HTERT RPE-1 (cell line): ENCODE data around the gene BRCA1.
"Not testable (repeated sequence)": the region's sequence is repeated elsewhere in the genome, so short reads cannot be mapped to it uniquely, and the experiment has no call there.

Experiments used
- in situ Hi-C: fragments of 300-500 bp; cut with MboI; formaldehyde crosslinking; loops from 4 replicates; pipeline ENCODE4 v1.14.3; 2020; ENCODE audit warnings: low sequenced_read_pairs

BRCA1 gene

DNA sequence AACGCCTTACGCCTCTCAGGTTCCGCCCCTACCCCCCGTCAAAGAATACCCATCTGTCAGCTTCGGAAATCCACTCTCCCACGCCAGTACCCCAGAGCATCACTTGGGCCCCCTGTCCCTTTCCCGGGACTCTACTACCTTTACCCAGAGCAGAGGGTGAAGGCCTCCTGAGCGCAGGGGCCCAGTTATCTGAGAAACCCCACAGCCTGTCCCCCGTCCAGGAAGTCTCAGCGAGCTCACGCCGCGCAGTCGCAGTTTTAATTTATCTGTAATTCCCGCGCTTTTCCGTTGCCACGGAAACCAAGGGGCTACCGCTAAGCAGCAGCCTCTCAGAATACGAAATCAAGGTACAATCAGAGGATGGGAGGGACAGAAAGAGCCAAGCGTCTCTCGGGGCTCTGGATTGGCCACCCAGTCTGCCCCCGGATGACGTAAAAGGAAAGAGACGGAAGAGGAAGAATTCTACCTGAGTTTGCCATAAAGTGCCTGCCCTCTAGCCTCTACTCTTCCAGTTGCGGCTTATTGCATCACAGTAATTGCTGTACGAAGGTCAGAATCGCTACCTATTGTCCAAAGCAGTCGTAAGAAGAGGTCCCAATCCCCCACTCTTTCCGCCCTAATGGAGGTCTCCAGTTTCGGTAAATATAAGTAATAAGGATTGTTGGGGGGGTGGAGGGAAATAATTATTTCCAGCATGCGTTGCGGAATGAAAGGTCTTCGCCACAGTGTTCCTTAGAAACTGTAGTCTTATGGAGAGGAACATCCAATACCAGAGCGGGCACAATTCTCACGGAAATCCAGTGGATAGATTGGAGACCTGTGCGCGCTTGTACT lies at the start of gene BRCA1:
BRCA1 (minus strand) TSS at position 232 of the 834 bp plus-strand sequence. CDS start 1,268 bp downstream, outside the sequence.
- in situ Hi-C loops: no loop called here

DNA sequence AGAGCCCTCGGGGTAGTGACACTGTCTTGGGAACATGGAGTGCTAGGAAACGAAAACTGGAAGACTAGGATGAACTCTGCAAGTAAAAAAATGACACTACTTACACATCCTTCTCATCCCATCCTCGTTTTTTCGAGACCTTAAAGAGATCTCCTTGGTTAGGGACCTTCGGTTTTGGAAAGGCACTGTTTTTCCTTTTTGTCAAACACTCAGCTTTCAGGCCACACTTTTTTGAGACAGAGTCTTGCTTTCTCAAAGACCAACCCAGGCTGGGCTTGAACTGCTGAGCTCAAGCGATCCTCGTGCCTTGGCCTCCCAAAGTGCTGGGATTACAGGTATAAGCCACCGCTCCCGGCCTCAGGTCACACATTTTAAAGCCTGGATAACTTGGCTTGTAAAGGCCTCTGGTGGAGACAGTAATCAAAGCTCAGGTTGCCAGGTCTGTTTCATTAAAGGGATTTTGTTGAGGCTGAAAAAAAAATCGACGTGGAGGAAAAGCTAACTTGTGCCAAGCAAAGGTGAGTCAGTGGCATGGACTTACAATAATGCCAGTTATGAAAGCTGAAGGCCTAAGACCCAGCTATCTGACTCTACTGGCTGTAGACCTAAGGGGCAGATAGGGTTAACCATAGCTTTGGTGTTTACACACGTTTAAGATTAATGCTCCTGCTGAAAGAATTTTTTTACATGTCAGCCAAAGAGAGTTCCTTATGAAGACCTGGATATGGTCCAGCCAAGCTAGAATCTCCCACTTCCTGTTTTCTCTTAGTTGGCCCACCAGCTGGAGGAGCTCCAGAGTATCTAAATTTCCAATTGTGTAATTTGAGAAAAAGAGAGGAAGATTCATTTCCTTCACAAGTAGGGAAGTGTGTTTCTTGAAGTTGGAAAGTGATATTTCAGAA lies 46.7 kb upstream of the BRCA1 start:
- in situ Hi-C loops: no loop called here

DNA sequence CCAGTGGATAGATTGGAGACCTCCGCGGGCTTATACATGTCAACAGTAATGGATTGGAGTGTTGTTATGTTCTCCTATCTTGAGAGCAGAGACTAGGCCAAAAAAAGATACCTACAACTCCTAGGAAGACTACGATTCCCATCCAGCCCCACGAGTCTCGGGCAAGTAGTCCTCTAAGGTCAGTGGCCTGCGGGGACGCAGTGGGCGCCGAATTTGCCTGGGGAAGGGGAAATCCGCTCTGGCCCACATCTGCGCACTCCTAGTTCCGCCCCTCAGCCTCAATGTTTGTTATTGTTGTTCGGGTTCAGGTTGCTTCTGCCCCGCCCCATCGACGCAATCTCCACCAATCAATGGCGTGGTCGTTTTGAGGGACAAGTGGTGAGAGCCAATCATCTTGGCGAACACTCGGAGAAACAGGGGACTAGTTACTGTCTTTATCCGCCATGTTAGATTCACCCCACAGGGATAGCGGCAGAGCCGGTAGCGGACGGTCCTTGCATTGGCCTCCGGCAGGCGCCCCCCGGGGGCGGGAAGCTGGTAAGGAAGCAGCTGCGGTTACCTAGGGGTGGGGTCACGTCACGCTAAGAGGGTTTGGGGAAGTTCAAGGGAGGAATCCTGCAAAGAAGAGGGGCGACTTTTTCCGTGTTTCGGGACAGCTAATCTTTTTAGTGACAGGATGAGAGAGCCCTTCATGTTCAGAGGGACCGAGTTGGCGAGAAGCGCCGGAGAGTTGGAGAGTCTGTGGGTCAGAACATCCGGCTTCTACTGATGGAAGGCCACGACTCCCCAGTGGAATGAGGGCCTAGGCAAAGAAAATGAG lies 45.8 kb upstream of the BRCA1 start, which contains the start of gene NBR1:
NBR1 (plus strand) TSS at position 449 of the 820 bp plus-strand sequence. CDS start 4,586 bp downstream, outside the sequence.
- in situ Hi-C loops: no loop called here

DNA sequence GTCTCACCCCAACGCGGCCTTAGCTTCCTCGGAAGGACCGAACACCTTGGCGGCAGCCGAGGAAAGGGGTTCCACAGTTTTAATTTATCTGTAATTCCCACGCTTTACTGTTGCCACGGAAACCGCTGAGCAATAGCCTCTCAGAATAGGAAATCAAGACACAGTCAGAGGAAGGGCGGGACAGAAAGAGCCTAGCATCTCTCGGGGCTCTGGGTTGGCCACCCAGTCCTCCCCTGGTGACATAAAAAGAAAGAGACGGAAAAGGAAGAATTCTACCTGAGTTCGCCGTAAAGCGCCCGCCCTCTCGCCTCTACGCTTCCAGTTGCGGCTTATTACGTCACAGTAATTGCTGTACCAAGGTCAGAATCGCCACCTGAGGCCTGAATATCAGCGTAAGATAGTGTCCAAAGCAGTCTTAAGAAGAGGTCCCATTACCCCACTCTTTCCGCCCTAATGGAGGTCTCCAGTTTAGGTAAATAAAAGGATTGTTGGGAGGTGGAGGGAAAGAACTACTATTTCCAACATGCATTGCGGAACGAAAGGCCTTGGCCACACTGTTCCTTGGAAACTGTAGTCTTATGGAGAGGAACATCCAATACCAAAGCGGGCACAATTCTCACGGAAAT lies 45.1 kb upstream of the BRCA1 start:
- in situ Hi-C loops: no loop called here

DNA sequence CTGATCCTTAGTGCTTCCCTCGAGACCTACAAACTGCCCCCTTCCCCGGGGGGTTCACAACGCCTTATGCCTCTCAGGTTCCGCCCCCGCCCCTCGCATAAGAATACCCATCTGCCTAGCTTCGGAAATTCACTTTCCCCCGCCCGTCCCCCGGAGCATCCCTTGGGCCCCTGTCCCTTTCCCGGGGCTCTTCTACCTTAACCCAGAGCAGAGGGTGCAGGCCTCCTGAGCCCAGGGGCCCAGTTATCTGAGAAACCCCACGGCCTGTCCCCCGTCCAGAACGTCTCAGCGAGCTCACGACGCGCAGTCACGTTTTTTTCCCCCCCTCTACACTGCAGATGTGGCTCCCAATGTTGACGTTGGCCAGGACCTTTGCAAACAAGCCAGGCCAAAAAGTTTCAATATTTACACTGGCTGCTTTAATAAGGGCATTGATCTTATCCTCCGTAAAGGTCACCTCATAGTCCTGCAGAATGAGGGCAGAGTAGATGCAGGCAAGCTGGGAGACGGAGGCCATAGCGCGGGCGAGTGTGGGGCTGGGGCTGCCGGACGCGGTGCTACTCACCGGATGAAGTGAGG lies 44.5 kb upstream of the BRCA1 start:
- in situ Hi-C loops: no loop called here

GRCh38 chr17:43165971-43166370 lies 40.8 kb upstream of the BRCA1 start:
- in situ Hi-C loops: not testable (repeated sequence)

DNA sequence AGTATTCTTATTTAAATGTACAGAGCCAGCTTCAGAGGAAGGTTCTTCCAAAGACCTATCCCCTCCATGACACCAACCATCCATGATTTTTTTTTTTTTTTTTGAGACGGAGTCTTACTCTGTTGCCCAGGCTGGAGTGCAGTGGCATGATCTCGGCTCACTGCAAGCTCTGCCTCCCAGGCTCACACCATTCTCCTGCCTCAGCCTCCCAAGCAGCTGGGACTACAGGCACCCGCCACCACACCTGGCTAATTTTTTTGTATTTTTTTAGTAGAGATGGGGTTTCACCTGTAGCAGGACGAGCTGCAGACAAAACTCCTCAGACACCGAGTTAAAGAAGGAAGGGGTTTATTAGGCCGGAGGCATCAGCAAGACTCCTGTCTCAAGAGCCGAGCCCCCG lies 34.8 kb upstream of the BRCA1 start:
- in situ Hi-C loops: not testable (repeated sequence)

DNA sequence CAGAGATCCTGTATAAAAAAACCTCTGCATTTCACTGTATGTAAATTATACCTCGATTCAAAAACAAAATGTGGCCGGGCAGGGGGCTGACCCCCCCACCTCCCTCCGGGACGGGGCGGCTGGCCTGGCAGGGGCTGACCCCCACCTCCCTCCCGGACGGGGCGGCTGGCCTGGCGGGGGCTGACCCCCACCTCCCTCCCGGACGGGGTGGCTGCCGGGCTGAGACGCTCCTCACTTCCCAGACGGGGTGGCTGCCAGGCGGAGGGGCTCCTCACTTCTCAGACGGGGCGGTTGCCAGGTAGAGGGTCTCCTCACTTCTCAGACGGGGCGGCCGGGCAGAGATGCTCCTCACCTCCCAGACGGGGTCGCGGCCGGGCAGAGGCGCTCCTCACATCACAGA lies 34.1 kb upstream of the BRCA1 start:
- in situ Hi-C loops: not testable (repeated sequence)

- in situ Hi-C loops: no loop called here
Measured at GRCh38 chr17:43155666-43156065, 30.5 kb upstream of the BRCA1 start.

DNA sequence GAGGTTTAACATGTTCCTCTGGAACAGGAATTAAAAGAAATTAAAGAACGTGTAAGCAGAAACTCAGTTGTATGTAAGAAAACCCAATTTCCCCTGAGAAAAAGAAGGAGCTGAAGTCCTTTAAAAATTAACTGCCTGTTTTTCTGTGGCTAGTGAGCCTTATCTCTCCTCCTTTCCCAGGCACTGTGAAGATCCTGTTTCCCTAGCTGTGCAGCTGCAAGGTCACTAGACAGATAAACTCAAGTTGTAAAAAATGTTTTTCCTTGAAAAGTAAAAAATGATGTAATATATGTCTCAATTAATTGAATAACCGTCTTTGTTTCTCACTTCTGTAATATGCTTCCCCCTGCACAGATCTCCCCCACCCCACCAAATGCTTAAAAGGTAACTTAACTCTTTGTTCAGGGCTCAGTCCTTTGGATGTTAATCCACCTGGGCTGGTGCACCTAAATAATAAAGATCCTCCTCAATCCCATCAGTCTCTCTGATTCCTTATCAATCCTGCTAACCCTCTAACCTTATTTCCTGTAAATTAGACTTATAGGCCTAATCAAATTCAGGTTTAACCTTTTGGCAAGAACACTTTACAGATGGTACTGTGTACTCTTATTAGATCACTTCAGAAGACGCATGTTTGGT lies 28.2 kb upstream of the BRCA1 start:
- in situ Hi-C loops: not testable (repeated sequence)

GRCh38 chr17:43151880-43152456 lies 26.8 kb upstream of the BRCA1 start:
- in situ Hi-C loops: no loop called here

DNA sequence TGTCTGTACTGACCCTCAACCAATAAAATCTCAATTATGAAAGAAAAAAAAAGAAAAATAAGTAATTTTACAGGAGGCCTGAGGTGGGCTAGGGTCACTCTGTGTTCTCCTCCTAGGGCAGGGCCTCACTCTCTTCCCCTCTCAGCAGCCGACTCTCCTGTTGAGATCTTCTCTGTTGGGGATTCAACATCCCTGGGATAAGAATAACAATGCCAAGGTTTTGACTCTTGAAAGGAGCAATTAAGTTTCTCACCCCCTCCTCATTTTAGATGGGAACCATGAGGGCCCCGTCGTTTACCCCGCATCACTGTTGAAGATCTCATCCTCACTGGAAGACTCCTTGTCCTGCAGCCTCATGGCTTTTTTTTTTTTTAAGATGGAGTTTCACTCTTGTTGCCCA lies 21.5 kb upstream of the BRCA1 start:
- in situ Hi-C loops: no loop called here

DNA sequence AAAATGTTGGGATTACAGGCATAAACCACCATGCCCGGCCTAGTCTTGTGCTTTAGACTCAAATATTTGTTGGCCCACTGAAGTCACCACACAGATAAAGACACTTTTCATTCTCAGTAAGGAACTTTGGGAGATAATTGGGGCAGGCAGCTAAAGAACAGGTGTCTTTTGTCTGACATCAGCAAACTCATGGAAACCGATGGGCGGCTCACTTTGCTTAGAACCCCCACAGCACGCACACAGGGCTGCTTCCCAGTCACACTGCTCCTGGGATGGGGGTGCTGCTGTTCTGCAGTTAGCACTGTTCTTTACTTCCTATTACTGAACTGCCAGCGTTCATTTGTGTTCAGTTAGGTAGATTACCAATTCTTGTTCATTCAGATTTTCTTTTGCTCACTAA lies 18.0 kb upstream of the BRCA1 start:
- in situ Hi-C loops: no loop called here

DNA sequence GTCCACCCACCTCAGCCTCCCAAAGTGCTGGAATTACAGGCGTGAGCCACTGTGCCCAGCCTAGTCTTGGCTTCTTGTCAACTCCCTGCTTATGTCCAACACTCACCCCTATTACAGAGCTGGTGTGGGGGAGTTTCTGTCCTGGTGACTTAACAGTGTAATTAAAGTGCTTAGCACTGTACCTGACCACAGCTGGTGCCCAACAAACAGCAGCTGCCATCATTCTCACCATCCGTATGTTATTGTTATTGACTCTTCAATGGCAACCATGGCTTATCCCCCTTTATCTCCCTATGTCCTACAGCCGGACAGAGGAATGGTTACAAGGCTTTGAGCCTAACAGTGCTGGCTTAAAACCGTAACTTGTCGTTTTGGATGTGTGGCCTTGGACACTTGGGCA lies 17.0 kb upstream of the BRCA1 start:
- in situ Hi-C loops: no loop called here

DNA sequence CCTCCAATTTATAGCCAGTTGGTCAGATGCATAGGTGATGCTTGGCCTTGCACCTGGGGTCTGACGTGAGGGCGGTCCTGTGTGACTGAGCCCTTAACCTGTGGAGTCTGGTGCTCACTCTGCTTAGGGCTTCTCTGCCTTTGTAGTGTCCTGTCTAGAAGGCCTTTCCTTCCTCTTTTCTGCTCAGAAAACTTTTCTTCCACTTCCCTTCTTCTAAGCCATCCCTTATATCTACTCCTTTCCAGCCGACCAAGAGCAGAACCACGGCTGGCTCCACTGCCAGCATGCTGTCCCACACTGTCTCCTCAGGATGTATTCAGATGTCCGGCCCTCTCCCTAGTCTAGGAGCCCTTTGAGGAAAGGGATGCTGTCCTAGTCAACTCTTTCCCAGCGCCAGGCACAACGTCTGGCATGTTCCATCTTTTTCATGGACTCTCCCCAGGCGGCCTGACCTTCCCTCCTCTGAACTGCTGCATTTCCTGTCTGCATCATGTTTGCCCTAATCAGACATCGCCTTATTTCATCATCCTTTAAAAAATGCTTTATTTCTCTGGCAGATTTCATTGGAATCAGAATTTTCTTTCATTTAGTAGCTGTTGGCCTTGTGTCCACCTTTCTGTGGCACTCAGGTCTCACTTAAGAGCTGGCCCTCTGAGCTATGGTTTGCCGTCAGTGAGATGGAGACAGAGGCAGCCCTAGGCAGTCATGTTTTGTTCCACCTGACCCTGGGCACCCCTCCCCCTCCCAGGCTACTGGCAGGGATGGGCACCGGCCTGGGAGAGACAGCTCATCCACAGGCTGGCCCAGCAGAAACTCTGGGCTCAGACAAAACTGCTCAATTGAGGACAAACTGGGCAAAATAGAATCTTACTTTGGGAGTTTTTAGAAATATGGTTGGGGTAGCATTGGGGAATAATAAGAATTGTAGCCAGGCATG lies 15.5 kb upstream of the BRCA1 start:
- in situ Hi-C loops: no loop called here

DNA sequence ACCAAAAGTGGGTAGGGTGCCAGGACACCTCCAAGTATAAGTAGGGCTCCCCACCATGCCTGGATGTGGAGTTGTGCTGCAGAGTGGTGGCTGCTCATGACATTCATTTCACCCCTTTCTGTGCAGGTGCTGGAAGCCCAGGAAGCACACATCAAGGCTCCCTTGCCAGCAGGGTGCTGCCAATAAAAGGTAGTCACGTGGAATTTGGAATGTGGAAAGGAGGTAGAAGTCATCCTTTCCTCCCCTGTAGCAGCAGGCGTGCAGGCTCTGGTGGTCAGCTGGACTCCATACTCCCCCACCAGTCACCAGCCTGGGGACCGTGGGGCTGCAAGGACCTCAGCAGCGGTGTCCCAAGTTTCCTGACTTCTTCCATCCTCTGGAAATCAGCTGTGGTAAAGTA lies 13.4 kb upstream of the BRCA1 start:
- in situ Hi-C loops: not testable (repeated sequence)

GRCh38 chr17:43136574-43136973 lies 11.4 kb upstream of the BRCA1 start:
- in situ Hi-C loops: not testable (repeated sequence)

DNA sequence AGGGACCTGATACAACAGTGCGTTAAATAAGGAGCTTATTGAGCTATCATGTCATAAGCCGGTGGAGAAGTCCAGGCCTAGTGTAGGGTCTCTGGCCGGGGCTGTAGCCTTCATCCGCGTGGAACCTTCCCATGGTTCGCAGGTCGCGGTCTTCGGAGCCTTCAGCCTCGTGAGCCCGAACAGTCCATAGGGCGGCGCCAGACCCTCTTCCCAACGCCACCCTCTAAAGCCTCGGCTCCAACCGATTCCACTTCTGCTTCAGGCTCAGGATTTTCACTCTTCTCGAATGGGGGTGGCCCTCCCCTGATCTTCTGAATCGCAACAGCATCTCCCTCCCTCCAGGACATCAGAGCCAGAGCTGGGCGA lies 10.3 kb upstream of the BRCA1 start:
- in situ Hi-C loops: no loop called here
